OCI-LY3 (cell line): Measurements from ENCODE around the gene SLC35F3.

Experiments
- H2AFZ ChIP-seq: fragments of 200-600, 300-600 bp; shearing (Covaris generic); 2 replicates; pipeline ENCODE4 v1.6.0; 2014; ENCODE audit warnings: antibody characterized with exemption, low read depth, low read length
- H3K27ac ChIP-seq: fragments of 200-600, 300-600 bp; sonication (generic); 2 replicates; pipeline ENCODE4 v1.5.1; 2014; ENCODE audit warnings: mild to moderate bottlenecking, low read length, moderate library complexity, mixed read lengths
- H3K27me3 ChIP-seq: fragments of 200-600, 300-600 bp; sonication (generic); 2 replicates; pipeline ENCODE4 v1.6.1; 2014; ENCODE audit warnings: low read depth, low read length, mixed read lengths
- H3K36me3 ChIP-seq: fragments of 200-600, 300-600 bp; sonication (generic); replicated peaks from 2 replicates; pipeline ENCODE3; 2014; ENCODE audit warnings: low read depth, low read length, mixed read lengths
- H3K4me1 ChIP-seq: fragments of 300-600, 200-600 bp; sonication (generic); 2 replicates; pipeline ENCODE4 v1.6.1; 2014; ENCODE audit warnings: low read length, mixed read lengths
- H3K4me2 ChIP-seq: fragments of 200-600, 300-600 bp; sonication (generic); 2 replicates; pipeline ENCODE4 v1.6.1; 2014; ENCODE audit warnings: low read length, mixed read lengths
- H3K4me3 ChIP-seq: fragments of 300-600, 200-600 bp; sonication (generic); 2 replicates; pipeline ENCODE4 v1.5.1; 2014; ENCODE audit warnings: antibody characterized with exemption, mild to moderate bottlenecking, low read length, moderate library complexity
- H3K79me2 ChIP-seq: fragments of 300-600, 200-600 bp; shearing (Covaris generic); 2 replicates; pipeline ENCODE4 v1.6.1; 2014; ENCODE audit warnings: mild to moderate bottlenecking, low read length, mixed read lengths
- H3K9ac ChIP-seq: fragments of 300-600, 200-600 bp; shearing (Covaris generic); 2 replicates; pipeline ENCODE4 v1.6.0; 2014; ENCODE audit warnings: mild to moderate bottlenecking, low read length, moderate library complexity
- H3K9me3 ChIP-seq: fragments of 200-600, 300-600 bp; shearing (Covaris generic); 2 replicates; pipeline ENCODE4 v1.6.1; 2014; ENCODE audit warnings: low read length, mixed read lengths; ENCODE audit not compliant: insufficient read depth
- H4K20me1 ChIP-seq: fragments of 200-600, 300-600 bp; sonication (generic); 2 replicates; pipeline ENCODE4 v1.6.1; 2016; ENCODE audit warnings: low read length, mixed read lengths; ENCODE audit not compliant: insufficient read depth
- EZH2phosphoT487 ChIP-seq: fragments of 200-600 bp; shearing (Covaris generic); IDR thresholded peaks from 2 replicates; pipeline ENCODE4 v1.6.1; 2018; ENCODE audit warnings: antibody characterized with exemption, mixed run types, low read depth
- TF ChIP-seq, protein P1 (sequence below): fragments of 200-600, 300-600 bp; sonication (generic); IDR thresholded peaks from 2 replicates; pipeline ENCODE4 v1.5.1; 2014; ENCODE audit warnings: antibody characterized with exemption, low read length, low read depth

SLC35F3 gene

DNA sequence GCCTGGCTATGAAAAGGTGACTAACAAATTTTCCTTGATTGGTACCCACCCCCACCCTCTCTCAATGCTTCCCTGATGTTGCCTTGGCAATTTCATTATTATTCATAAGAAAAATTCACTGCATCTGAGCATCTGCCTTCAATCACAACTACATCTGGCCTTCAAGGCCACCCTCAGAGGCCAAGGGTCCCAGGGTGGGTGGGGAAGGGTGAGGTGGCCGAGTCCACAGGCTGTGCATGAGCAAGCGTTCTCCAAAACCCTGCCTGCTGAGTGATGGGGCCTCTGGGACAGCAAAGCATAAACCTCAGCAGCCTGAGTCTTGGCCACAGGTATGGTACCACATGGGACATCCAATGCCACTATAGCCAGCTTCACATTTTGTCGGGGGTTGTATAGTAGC lies 198.7 kb downstream of the SLC35F3 start:
- H4K20me1 ChIP-seq, result no peaks in the 10 kb centered on the region
- H3K27ac ChIP-seq, result no peak overlapping the region
- no peaks in the 10 kb centered on the region for H3K36me3 ChIP-seq
- no peak overlapping the region for H3K4me3 ChIP-seq
- no peak for TF ChIP-seq EZH2phosphoT487
- TF ChIP-seq, protein P1, sequence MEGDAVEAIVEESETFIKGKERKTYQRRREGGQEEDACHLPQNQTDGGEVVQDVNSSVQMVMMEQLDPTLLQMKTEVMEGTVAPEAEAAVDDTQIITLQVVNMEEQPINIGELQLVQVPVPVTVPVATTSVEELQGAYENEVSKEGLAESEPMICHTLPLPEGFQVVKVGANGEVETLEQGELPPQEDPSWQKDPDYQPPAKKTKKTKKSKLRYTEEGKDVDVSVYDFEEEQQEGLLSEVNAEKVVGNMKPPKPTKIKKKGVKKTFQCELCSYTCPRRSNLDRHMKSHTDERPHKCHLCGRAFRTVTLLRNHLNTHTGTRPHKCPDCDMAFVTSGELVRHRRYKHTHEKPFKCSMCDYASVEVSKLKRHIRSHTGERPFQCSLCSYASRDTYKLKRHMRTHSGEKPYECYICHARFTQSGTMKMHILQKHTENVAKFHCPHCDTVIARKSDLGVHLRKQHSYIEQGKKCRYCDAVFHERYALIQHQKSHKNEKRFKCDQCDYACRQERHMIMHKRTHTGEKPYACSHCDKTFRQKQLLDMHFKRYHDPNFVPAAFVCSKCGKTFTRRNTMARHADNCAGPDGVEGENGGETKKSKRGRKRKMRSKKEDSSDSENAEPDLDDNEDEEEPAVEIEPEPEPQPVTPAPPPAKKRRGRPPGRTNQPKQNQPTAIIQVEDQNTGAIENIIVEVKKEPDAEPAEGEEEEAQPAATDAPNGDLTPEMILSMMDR, result no peak
- H2AFZ ChIP-seq, result no peak overlapping the region
- peaks cover 30% of the 10 kb centered on the region for H3K27me3 ChIP-seq
- no peak overlapping the region for H3K4me2 ChIP-seq
- H3K79me2 ChIP-seq, result no peaks in the 10 kb centered on the region
- no peak overlapping the region for H3K9ac ChIP-seq
- no peaks in the 10 kb centered on the region for H3K9me3 ChIP-seq
- no peaks in the 10 kb centered on the region for H3K4me1 ChIP-seq

DNA sequence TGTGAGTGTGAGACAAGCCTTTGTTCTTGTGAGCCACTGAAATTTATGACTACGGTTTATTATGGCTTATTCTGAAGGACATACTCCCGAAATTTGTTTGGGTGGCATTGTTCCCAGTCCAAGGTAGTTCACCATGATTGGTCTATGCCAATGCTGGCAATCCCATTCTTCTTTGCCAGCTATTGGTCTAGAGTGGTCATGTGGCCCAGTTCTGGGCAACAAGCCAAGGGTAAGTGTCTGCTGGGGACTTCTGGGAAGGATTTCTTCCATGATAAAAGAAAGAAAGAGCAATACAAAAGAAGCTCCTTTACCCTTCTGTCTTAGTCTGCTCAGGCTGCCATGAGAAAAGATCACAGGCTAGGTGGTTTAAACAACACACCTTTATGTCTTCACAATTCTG lies 201.6 kb downstream of the SLC35F3 start:
- Histone ChIP-seq H3K4me3 (no peak overlapping the region), H3K36me3 (no peaks in the 10 kb centered on the region), H3K4me1 (no peaks in the 10 kb centered on the region), H3K27me3 (peaks cover 39% of the 10 kb centered on the region), H3K9ac (no peak overlapping the region), H3K4me2 (no peak overlapping the region), H3K9me3 (no peaks in the 10 kb centered on the region), H2AFZ (no peak overlapping the region), H4K20me1 (no peaks in the 10 kb centered on the region), H3K27ac (no peak overlapping the region), H3K79me2 (no peaks in the 10 kb centered on the region)
- TF ChIP-seq EZH2phosphoT487, result no peak
- TF ChIP-seq, protein P1, result no peak

GRCh38 chr1:234107416-234108021 lies 203.0 kb downstream of the SLC35F3 start:
- H3K9ac ChIP-seq, result no peak overlapping the region
- no peaks in the 10 kb centered on the region for H3K36me3 ChIP-seq
- H3K79me2 ChIP-seq, result no peaks in the 10 kb centered on the region
- H4K20me1 ChIP-seq, result no peaks in the 10 kb centered on the region
- H3K4me2 ChIP-seq, result no peak overlapping the region
- H3K27me3 ChIP-seq, result peaks cover 27% of the 10 kb centered on the region
- H3K9me3 ChIP-seq, result no peaks in the 10 kb centered on the region
- TF ChIP-seq, protein P1, result no peak
- no peak for TF ChIP-seq EZH2phosphoT487
- no peak overlapping the region for H2AFZ ChIP-seq
- no peak overlapping the region for H3K27ac ChIP-seq
- no peaks in the 10 kb centered on the region for H3K4me1 ChIP-seq
- no peak overlapping the region for H3K4me3 ChIP-seq

GRCh38 chr1:234108921-234109320 lies 204.4 kb downstream of the SLC35F3 start:
- no peak overlapping the region for H2AFZ ChIP-seq
- no peak overlapping the region for H3K4me3 ChIP-seq
- H3K27me3 ChIP-seq, result peaks cover 25% of the 10 kb centered on the region
- TF ChIP-seq, protein P1, result no peak
- TF ChIP-seq EZH2phosphoT487, result no peak
- no peaks in the 10 kb centered on the region for H3K9me3 ChIP-seq
- no peaks in the 10 kb centered on the region for H3K79me2 ChIP-seq
- no peak overlapping the region for H3K4me2 ChIP-seq
- no peak overlapping the region for H3K9ac ChIP-seq
- H4K20me1 ChIP-seq, result no peaks in the 10 kb centered on the region
- no peaks in the 10 kb centered on the region for H3K36me3 ChIP-seq
- no peaks in the 10 kb centered on the region for H3K4me1 ChIP-seq
- H3K27ac ChIP-seq, result no peak overlapping the region
